WTC11 (cell line): Measurements from ENCODE around the gene SUN2. TPM values are rescaled to one million over a fixed set of nuclear protein-coding genes. Genes with fewer than 3 reads are reported as not detected.

Experiments used
- ATAC-seq: fragments of 200-7000 bp; cut with Tn5 transposase; 2 replicates; pipeline ENCODE4 v1.10.0; 2021; ENCODE audit warnings: mild to moderate bottlenecking, moderate library complexity
- CTCF ChIA-PET: fragments of 300-600 bp; sonication (Branson Sonifier 250); formaldehyde crosslinking; loops from one replicate; lab custom pipeline; 2021; ENCODE audit warnings: antibody characterized with exemption; lab: Charles Lee
- POLR2A ChIA-PET: fragments of 350-600 bp; sonication (Branson Sonifier 250); formaldehyde crosslinking; loops from one replicate; lab custom pipeline; 2021; ENCODE audit warnings: antibody characterized with exemption; lab: Charles Lee
- DNase-seq: peaks from one replicate; pipeline ENCODE4 v3.0.0; 2021; ENCODE audit warnings: low spot score
- H3K27ac Mint-ChIP-seq: 2 replicates; pipeline ENCODE4 v1.8.0; 2021; ENCODE audit warnings: mixed read lengths
- H3K27me3 Mint-ChIP-seq: 2 replicates; pipeline ENCODE4 v1.8.0; 2021; ENCODE audit warnings: low read depth, mild to moderate bottlenecking, moderate library complexity, mixed read lengths
- H3K36me3 Mint-ChIP-seq: 2 replicates; pipeline ENCODE4 v1.8.0; 2021; ENCODE audit warnings: mixed read lengths
- H3K4me1 Mint-ChIP-seq: 2 replicates; pipeline ENCODE4 v1.8.0; 2022; ENCODE audit warnings: mixed read lengths
- H3K4me3 Mint-ChIP-seq: 2 replicates; pipeline ENCODE4 v1.8.0; 2021; ENCODE audit warnings: mild to moderate bottlenecking, moderate library complexity, mixed read lengths
- H3K9me3 Mint-ChIP-seq: 2 replicates; pipeline ENCODE4 v1.8.0; 2021; ENCODE audit warnings: mixed read lengths
- E2F4 ChIP-seq: sonication (generic); formaldehyde crosslinking; IDR thresholded peaks from 2 replicates; pipeline ENCODE4 v1.8.1; 2022; ENCODE audit warnings: low read depth, mild to moderate bottlenecking, moderate library complexity, missing genetic modification reagents, borderline replicate concordance
- GABPB1 ChIP-seq: sonication (generic); formaldehyde crosslinking; IDR thresholded peaks from 2 replicates; pipeline ENCODE4 v1.8.1; 2023; ENCODE audit warnings: mild to moderate bottlenecking, missing genetic modification reagents
- IRF2 ChIP-seq: sonication (generic); formaldehyde crosslinking; IDR thresholded peaks from 2 replicates; pipeline ENCODE4 v1.8.0; 2022; ENCODE audit warnings: low read depth, missing genetic modification reagents, borderline replicate concordance
- NFATC4 ChIP-seq: fragments of 250-450 bp; sonication (Bioruptor Pico); IDR thresholded peaks from 2 replicates; pipeline ENCODE4 v1.9.0; 2021; ENCODE audit warnings: mild to moderate bottlenecking
- TEAD4 ChIP-seq: sonication (generic); formaldehyde crosslinking; IDR thresholded peaks from 2 replicates; pipeline ENCODE4 v1.8.0; 2022; ENCODE audit warnings: mild to moderate bottlenecking, missing genetic modification reagents
- TP53 ChIP-seq: sonication (generic); formaldehyde crosslinking; IDR thresholded peaks from 2 replicates; pipeline ENCODE4 v1.8.1; 2023; ENCODE audit warnings: mild to moderate bottlenecking, missing genetic modification reagents
- ZBTB43 ChIP-seq: sonication (generic); formaldehyde crosslinking; IDR thresholded peaks from 2 replicates; pipeline ENCODE4 v1.8.1; 2023; ENCODE audit warnings: mild to moderate bottlenecking, missing genetic modification reagents
- ZNF671 ChIP-seq: fragments of 250-450 bp; sonication (Bioruptor Pico); IDR thresholded peaks from 2 replicates; pipeline ENCODE4 v1.8.0; 2021; ENCODE audit warnings: mild to moderate bottlenecking
- total RNA-seq: library from RNA; stranded (reverse); gene quantifications from 3 replicates; pipeline ENCODE4 v1.2.3, GENCODE V29; 2021
- TF ChIP-seq, protein P1 (sequence below): sonication (generic); formaldehyde crosslinking; conservative IDR thresholded peaks from 2 replicates; pipeline ENCODE4 v1.8.1; 2023; ENCODE audit warnings: mild to moderate bottlenecking, low read depth, missing genetic modification reagents, moderate library complexity
- TF ChIP-seq, protein P2 (sequence below): fragments of 250-450 bp; sonication (Bioruptor Pico); IDR thresholded peaks from 2 replicates; pipeline ENCODE4 v1.9.0; 2021; ENCODE audit warnings: mild to moderate bottlenecking
- TF ChIP-seq, protein P3 (sequence below): sonication (generic); formaldehyde crosslinking; IDR thresholded peaks from 2 replicates; pipeline ENCODE4 v1.8.0; 2022; ENCODE audit warnings: missing genetic modification reagents
- TF ChIP-seq, protein P4 (sequence below): sonication (generic); formaldehyde crosslinking; IDR thresholded peaks from 2 replicates; pipeline ENCODE4 v1.8.1; 2022; ENCODE audit warnings: low read depth, missing genetic modification reagents, borderline replicate concordance
- TF ChIP-seq, protein P5 (sequence below): sonication (generic); formaldehyde crosslinking; IDR thresholded peaks from 2 replicates; pipeline ENCODE4 v1.8.1; 2023; ENCODE audit warnings: mild to moderate bottlenecking, missing genetic modification reagents, borderline replicate concordance
- TF ChIP-seq, protein P6 (sequence below): sonication (generic); formaldehyde crosslinking; IDR thresholded peaks from 2 replicates; pipeline ENCODE4 v1.8.0; 2023; ENCODE audit warnings: missing genetic modification reagents

SUN2 gene
- total RNA-seq, 1 experiment from 2014 or later, result 30.1 TPM

DNA sequence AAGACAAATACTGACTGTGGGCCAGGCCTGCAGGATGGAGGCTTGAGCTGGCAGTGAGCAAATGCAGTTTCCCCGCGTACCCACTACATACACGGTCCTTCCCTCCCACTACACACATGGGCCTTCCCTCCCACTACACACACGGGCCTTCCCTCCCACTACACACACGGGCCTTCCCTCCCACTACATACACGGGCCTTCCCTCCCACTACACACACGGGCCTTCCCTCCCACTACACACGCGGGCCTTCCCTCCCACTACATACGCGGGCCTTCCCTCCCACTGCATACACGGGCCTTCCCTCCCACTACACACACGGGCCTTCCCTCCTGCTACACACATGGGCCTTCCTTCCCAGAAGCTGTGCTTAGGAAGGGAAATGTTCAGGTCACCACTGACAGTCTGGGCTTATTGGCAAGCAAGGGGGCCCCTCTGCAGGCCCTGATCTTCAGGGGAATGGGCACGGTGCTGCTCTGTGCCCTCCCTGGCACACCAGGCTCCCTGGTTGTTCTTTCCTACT, 27.4 kb upstream of the SUN2 start:
- H3K4me3 Mint-ChIP-seq, result no peak overlapping the region
- H3K36me3 Mint-ChIP-seq, result no peaks in the 10 kb centered on the region
- DNase-seq, result no peak
- ChIA-PET POLR2A (no interaction called here), CTCF (interaction anchor here (2.0 to 6.9 kb wide), 2 partner anchors 14 to 17 kb away, joined by 7 to 60 read pairs; no protein-coding TSS in a partner anchor)
- H3K9me3 Mint-ChIP-seq, result no peaks in the 10 kb centered on the region
- H3K27ac Mint-ChIP-seq, result no peak overlapping the region
- TF ChIP-seq NFATC4 (CRISPR knock-in tag) (no peak), GABPB1 (CRISPR knock-in tag) (no peak), IRF2 (CRISPR knock-in tag) (no peak), E2F4 (CRISPR knock-in tag) (no peak), ZBTB43 (no peak), ZNF671 (CRISPR knock-in tag) (no peak), TP53 (CRISPR knock-in tag) (no peak), TEAD4 (CRISPR knock-in tag) (no peak)
- TF ChIP-seq, protein P1, sequence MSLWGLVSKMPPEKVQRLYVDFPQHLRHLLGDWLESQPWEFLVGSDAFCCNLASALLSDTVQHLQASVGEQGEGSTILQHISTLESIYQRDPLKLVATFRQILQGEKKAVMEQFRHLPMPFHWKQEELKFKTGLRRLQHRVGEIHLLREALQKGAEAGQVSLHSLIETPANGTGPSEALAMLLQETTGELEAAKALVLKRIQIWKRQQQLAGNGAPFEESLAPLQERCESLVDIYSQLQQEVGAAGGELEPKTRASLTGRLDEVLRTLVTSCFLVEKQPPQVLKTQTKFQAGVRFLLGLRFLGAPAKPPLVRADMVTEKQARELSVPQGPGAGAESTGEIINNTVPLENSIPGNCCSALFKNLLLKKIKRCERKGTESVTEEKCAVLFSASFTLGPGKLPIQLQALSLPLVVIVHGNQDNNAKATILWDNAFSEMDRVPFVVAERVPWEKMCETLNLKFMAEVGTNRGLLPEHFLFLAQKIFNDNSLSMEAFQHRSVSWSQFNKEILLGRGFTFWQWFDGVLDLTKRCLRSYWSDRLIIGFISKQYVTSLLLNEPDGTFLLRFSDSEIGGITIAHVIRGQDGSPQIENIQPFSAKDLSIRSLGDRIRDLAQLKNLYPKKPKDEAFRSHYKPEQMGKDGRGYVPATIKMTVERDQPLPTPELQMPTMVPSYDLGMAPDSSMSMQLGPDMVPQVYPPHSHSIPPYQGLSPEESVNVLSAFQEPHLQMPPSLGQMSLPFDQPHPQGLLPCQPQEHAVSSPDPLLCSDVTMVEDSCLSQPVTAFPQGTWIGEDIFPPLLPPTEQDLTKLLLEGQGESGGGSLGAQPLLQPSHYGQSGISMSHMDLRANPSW (CRISPR knock-in tag), result no peak
- TF ChIP-seq, protein P2, sequence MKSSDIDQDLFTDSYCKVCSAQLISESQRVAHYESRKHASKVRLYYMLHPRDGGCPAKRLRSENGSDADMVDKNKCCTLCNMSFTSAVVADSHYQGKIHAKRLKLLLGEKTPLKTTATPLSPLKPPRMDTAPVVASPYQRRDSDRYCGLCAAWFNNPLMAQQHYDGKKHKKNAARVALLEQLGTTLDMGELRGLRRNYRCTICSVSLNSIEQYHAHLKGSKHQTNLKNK (CRISPR knock-in tag), result no peak
- TF ChIP-seq, protein P3, sequence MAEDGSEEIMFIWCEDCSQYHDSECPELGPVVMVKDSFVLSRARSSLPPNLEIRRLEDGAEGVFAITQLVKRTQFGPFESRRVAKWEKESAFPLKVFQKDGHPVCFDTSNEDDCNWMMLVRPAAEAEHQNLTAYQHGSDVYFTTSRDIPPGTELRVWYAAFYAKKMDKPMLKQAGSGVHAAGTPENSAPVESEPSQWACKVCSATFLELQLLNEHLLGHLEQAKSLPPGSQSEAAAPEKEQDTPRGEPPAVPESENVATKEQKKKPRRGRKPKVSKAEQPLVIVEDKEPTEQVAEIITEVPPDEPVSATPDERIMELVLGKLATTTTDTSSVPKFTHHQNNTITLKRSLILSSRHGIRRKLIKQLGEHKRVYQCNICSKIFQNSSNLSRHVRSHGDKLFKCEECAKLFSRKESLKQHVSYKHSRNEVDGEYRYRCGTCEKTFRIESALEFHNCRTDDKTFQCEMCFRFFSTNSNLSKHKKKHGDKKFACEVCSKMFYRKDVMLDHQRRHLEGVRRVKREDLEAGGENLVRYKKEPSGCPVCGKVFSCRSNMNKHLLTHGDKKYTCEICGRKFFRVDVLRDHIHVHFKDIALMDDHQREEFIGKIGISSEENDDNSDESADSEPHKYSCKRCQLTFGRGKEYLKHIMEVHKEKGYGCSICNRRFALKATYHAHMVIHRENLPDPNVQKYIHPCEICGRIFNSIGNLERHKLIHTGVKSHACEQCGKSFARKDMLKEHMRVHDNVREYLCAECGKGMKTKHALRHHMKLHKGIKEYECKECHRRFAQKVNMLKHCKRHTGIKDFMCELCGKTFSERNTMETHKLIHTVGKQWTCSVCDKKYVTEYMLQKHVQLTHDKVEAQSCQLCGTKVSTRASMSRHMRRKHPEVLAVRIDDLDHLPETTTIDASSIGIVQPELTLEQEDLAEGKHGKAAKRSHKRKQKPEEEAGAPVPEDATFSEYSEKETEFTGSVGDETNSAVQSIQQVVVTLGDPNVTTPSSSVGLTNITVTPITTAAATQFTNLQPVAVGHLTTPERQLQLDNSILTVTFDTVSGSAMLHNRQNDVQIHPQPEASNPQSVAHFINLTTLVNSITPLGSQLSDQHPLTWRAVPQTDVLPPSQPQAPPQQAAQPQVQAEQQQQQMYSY (CRISPR knock-in tag), result no peak
- TF ChIP-seq, protein P4, sequence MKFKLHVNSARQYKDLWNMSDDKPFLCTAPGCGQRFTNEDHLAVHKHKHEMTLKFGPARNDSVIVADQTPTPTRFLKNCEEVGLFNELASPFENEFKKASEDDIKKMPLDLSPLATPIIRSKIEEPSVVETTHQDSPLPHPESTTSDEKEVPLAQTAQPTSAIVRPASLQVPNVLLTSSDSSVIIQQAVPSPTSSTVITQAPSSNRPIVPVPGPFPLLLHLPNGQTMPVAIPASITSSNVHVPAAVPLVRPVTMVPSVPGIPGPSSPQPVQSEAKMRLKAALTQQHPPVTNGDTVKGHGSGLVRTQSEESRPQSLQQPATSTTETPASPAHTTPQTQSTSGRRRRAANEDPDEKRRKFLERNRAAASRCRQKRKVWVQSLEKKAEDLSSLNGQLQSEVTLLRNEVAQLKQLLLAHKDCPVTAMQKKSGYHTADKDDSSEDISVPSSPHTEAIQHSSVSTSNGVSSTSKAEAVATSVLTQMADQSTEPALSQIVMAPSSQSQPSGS (CRISPR knock-in tag), result no peak
- TF ChIP-seq, protein P5, sequence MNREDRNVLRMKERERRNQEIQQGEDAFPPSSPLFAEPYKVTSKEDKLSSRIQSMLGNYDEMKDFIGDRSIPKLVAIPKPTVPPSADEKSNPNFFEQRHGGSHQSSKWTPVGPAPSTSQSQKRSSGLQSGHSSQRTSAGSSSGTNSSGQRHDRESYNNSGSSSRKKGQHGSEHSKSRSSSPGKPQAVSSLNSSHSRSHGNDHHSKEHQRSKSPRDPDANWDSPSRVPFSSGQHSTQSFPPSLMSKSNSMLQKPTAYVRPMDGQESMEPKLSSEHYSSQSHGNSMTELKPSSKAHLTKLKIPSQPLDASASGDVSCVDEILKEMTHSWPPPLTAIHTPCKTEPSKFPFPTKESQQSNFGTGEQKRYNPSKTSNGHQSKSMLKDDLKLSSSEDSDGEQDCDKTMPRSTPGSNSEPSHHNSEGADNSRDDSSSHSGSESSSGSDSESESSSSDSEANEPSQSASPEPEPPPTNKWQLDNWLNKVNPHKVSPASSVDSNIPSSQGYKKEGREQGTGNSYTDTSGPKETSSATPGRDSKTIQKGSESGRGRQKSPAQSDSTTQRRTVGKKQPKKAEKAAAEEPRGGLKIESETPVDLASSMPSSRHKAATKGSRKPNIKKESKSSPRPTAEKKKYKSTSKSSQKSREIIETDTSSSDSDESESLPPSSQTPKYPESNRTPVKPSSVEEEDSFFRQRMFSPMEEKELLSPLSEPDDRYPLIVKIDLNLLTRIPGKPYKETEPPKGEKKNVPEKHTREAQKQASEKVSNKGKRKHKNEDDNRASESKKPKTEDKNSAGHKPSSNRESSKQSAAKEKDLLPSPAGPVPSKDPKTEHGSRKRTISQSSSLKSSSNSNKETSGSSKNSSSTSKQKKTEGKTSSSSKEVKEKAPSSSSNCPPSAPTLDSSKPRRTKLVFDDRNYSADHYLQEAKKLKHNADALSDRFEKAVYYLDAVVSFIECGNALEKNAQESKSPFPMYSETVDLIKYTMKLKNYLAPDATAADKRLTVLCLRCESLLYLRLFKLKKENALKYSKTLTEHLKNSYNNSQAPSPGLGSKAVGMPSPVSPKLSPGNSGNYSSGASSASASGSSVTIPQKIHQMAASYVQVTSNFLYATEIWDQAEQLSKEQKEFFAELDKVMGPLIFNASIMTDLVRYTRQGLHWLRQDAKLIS, result no peak
- TF ChIP-seq, protein P6, sequence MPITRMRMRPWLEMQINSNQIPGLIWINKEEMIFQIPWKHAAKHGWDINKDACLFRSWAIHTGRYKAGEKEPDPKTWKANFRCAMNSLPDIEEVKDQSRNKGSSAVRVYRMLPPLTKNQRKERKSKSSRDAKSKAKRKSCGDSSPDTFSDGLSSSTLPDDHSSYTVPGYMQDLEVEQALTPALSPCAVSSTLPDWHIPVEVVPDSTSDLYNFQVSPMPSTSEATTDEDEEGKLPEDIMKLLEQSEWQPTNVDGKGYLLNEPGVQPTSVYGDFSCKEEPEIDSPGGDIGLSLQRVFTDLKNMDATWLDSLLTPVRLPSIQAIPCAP (CRISPR knock-in tag), result no peak
- TF ChIP-seq, all 79 proteins: peak for 0
- peaks cover 5% of the 10 kb centered on the region for H3K4me1 Mint-ChIP-seq
- no peaks in the 10 kb centered on the region for H3K27me3 Mint-ChIP-seq
- no peak for ATAC-seq
